ENCODE data around the gene STAB2.

- TF ChIP-seq POLR2A (IDR thresholded peaks at IDR 0.05) = no peak
- TF ChIP-seq, protein P1, sequence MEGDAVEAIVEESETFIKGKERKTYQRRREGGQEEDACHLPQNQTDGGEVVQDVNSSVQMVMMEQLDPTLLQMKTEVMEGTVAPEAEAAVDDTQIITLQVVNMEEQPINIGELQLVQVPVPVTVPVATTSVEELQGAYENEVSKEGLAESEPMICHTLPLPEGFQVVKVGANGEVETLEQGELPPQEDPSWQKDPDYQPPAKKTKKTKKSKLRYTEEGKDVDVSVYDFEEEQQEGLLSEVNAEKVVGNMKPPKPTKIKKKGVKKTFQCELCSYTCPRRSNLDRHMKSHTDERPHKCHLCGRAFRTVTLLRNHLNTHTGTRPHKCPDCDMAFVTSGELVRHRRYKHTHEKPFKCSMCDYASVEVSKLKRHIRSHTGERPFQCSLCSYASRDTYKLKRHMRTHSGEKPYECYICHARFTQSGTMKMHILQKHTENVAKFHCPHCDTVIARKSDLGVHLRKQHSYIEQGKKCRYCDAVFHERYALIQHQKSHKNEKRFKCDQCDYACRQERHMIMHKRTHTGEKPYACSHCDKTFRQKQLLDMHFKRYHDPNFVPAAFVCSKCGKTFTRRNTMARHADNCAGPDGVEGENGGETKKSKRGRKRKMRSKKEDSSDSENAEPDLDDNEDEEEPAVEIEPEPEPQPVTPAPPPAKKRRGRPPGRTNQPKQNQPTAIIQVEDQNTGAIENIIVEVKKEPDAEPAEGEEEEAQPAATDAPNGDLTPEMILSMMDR (IDR thresholded peaks at IDR 0.05) = no peak
Measured at GRCh38 chr12:103780992-103781391, 193.9 kb downstream of the STAB2 start.

Measured in esophagus squamous epithelium (tissue), 4 donors.